K562 (cell line): ENCODE results near the gene EPM2A. TPM values are rescaled to one million over a fixed set of nuclear protein-coding genes. Genes with fewer than 3 reads are reported as not detected.

Experiments used
- ARNT ChIP-seq, 2 experiments: fragments of 450-650 bp; IDR thresholded peaks; 2 replicates each; pipeline ENCODE4 v1.6.1; 2016; ENCODE audit warnings: mild to moderate bottlenecking in 1 of 2
- BACH1 ChIP-seq: fragments of 200-800 bp; sonication (Bioruptor generic); IDR thresholded peaks from 2 replicates; pipeline ENCODE4 v1.6.1; 2016; ENCODE audit warnings: missing genetic modification characterization, missing compliant biosample characterization
- CLOCK ChIP-seq: fragments of 250-450 bp; sonication (Bioruptor Pico); IDR thresholded peaks from 2 replicates; pipeline ENCODE4 v1.4.0; 2020; ENCODE audit warnings: mild to moderate bottlenecking, moderate library complexity, borderline replicate concordance
- ESRRB ChIP-seq: fragments of 250-450 bp; sonication (Bioruptor Pico); IDR thresholded peaks from 2 replicates; pipeline ENCODE4 v1.5.0; 2020; ENCODE audit warnings: mild to moderate bottlenecking, moderate library complexity, borderline replicate concordance
- GATA2 ChIP-seq: sonication (generic); formaldehyde crosslinking; IDR thresholded peaks from 2 replicates; pipeline ENCODE4 v1.4.0; 2020; ENCODE audit warnings: mild to moderate bottlenecking, missing genetic modification reagents
- JUND ChIP-seq, 2 experiments: IDR thresholded peaks; 2 replicates in 1 of 2; 3 replicates in 1 of 2; pipeline ENCODE4 v1.6.1; 2011; ENCODE audit warnings: borderline replicate concordance in 2 of 2, low read depth in 2 of 2, low read length in 2 of 2, improper control_type of control experiment in 1 of 2, missing biosample characterization in 1 of 2, missing genetic modification characterization in 1 of 2, missing genetic modification reagents in 1 of 2
- MCM5 ChIP-seq: fragments of 450-650 bp; IDR thresholded peaks from 2 replicates; pipeline ENCODE4 v1.6.1; 2016; ENCODE audit warnings: low read depth
- NFE2L1 ChIP-seq: fragments of 450-650 bp; IDR thresholded peaks from 2 replicates; pipeline ENCODE4 v1.6.1; 2016; ENCODE audit warnings: missing genetic modification characterization, low read depth, mild to moderate bottlenecking, missing compliant biosample characterization, moderate library complexity, borderline replicate concordance
- PBX2 ChIP-seq, 2 experiments: IDR thresholded peaks in 1 of 2; conservative IDR thresholded peaks in 1 of 2; 2 replicates each; pipeline ENCODE4 v1.6.1; 2016; ENCODE audit warnings: low read depth in 2 of 2, mild to moderate bottlenecking in 1 of 2, missing compliant biosample characterization in 1 of 2, missing genetic modification characterization in 1 of 2, moderate library complexity in 1 of 2
- POLR2H ChIP-seq: IDR thresholded peaks from 2 replicates; pipeline ENCODE4 v1.6.1; 2016; ENCODE audit warnings: missing genetic modification characterization, low read depth, mild to moderate bottlenecking, control low read depth, missing compliant biosample characterization, moderate library complexity
- RBBP5 ChIP-seq: fragments of 200-600 bp; sonication (generic); IDR thresholded peaks from 2 replicates; pipeline ENCODE4 v1.6.1; 2012; ENCODE audit warnings: borderline replicate concordance, mild to moderate bottlenecking, low read length, control low read depth, inconsistent platforms; ENCODE audit not compliant: insufficient read depth, poor library complexity, severe bottlenecking
- RBM17 ChIP-seq: fragments of 200-400 bp; formaldehyde crosslinking; IDR thresholded peaks from 2 replicates; pipeline ENCODE4 v1.6.1; 2017; ENCODE audit warnings: low read depth, mild to moderate bottlenecking, low read length, borderline replicate concordance
- TAF9B ChIP-seq: fragments of 450-650 bp; IDR thresholded peaks from 2 replicates; pipeline ENCODE4 v1.6.1; 2018; ENCODE audit warnings: mild to moderate bottlenecking; ENCODE audit not compliant: partially characterized antibody
- ZFP1 ChIP-seq: fragments of 450-650 bp; formaldehyde crosslinking; IDR thresholded peaks from 2 replicates; pipeline ENCODE4 v1.4.0; 2020; ENCODE audit warnings: mild to moderate bottlenecking, mixed read lengths
- ZNF224 ChIP-seq: sonication (generic); formaldehyde crosslinking; IDR thresholded peaks from 2 replicates; pipeline ENCODE4 v1.8.0; 2022; ENCODE audit warnings: mild to moderate bottlenecking, missing genetic modification reagents
- ZNF592 ChIP-seq: fragments of 450-650 bp; IDR thresholded peaks from 2 replicates; pipeline ENCODE4 v1.6.1; 2017; ENCODE audit warnings: antibody characterized with exemption, mild to moderate bottlenecking
- ZNF644 ChIP-seq: fragments of 200-800 bp; sonication (Bioruptor generic); IDR thresholded peaks from 2 replicates; pipeline ENCODE4 v1.6.1; 2016; ENCODE audit warnings: low read depth, missing genetic modification characterization, missing compliant biosample characterization
- ZNF785 ChIP-seq: fragments of 250-450 bp; sonication (Bioruptor Pico); IDR thresholded peaks from 2 replicates; pipeline ENCODE4 v1.4.0; 2020; ENCODE audit warnings: mild to moderate bottlenecking
- polyA plus RNA-seq, 8 experiments: library from polyadenylated mRNA; depleted of rRNA in 4 of 8; stranded (reverse) in 5 of 8; unstranded in 3 of 8; fragments of >200 nt; fragmentation: Nextera tagmentation in 2 of 8; fragmentation: Illumina TruSeq in 1 of 8; extraction: Ambion mirVana in 2 of 8; extraction: Trizol in 1 of 8; gene quantifications; 2 replicates each; pipeline versions ENCODE4 v1.2.1 to v1.2.3, GENCODE V29; 2011 to 2014; ENCODE audit warnings: inconsistent platforms in 1 of 8, missing spikeins in 1 of 8
- total RNA-seq, 7 experiments: library from RNA; depleted of rRNA in 6 of 7; stranded (reverse); fragments of >200 nt in 6 of 7; fragmentation: Illumina TruSeq in 2 of 7; extraction: Trizol in 2 of 7; gene quantifications; 2 replicates each; pipeline versions ENCODE4 v1.2.1 to v1.2.3, GENCODE V29; 2011 to 2021; ENCODE audit warnings: low replicate concordance in 1 of 7

Gene EPM2A
- total and polyA plus RNA-seq, 9 of the 15 experiments (the other 6 are each of a cell fraction or from before 2014, with no cell fraction given), result 0.35 to 5.3 (median 2.5) TPM

GRCh38 chr6:145749632-145750031 is 14.3 kb upstream of the EPM2A start (continued):
- TF ChIP-seq ZNF592, result 0 out of 2 replicates have a peak, but pooled peaks have one; percentile 54
- TF ChIP-seq BACH1 (tag), result peak; percentile 99
- TF ChIP-seq GATA2 (CRISPR knock-in tag), result no peak
- TF ChIP-seq NFE2L1 (tag), result peak; percentile 100
- TF ChIP-seq CLOCK (CRISPR knock-in tag), result no peak
- TF ChIP-seq ESRRB (CRISPR knock-in tag), result no peak
- no peak for TF ChIP-seq RBBP5
- TF ChIP-seq TAF9B, result peak; percentile 57
- TF ChIP-seq ARNT (IDR thresholded peaks at IDR 0.05), result 0 out of 4 replicates have a peak, but pooled peaks of 1 of the 2 experiments have one; percentile 48
- no peak for TF ChIP-seq ZFP1 (CRISPR knock-in tag)
- peak; percentile 68; the same call in 1 of the 2 replicates for TF ChIP-seq JUND (IDR thresholded peaks at IDR 0.05; ENCODE audit: borderline replicate concordance, low read depth, low read length)
- peak; percentile 38; the same call in 1 of the 3 replicates for TF ChIP-seq JUND (tag; IDR thresholded peaks at IDR 0.05; ENCODE audit: borderline replicate concordance, low read depth, low read length)
- TF ChIP-seq ZNF785 (CRISPR knock-in tag), result no peak
- no peak for TF ChIP-seq ZNF644 (tag)
- 0 out of 2 replicates have a peak, but pooled peaks have one; percentile 40 for TF ChIP-seq POLR2H (tag)
- no peak for TF ChIP-seq ZNF224 (CRISPR knock-in tag)
- no peak for TF ChIP-seq RBM17
- no peak for TF ChIP-seq MCM5
- no peak for TF ChIP-seq PBX2 (CRISPR knock-in tag; IDR thresholded peaks at IDR 0.05; ENCODE audit: low read depth)
- TF ChIP-seq PBX2 (tag; conservative IDR thresholded peaks at IDR 0.05; ENCODE audit: low read depth), result no peak
